GM06990 (cell line): ENCODE measurements around the gene MRPL10.

ENCODE experiments used
- DNase-seq: peaks from one replicate; pipeline ENCODE4 v3.0.0-alpha.2; 2011; ENCODE audit not compliant: insufficient read length; ENCODE audit errors: extremely low read depth
- H3K27me3 ChIP-seq: replicated peaks from 2 replicates; pipeline ENCODE4 v1.6.0; 2011; ENCODE audit warnings: low read length; ENCODE audit not compliant: control insufficient read depth, insufficient read depth
- H3K36me3 ChIP-seq: 2 replicates; pipeline ENCODE4 v1.5.1; 2011; ENCODE audit warnings: low read length; ENCODE audit not compliant: control insufficient read depth, insufficient read depth
- H3K4me3 ChIP-seq: replicated peaks from 2 replicates; pipeline ENCODE4 v1.5.1; 2011; ENCODE audit warnings: low read depth, mild to moderate bottlenecking, control low read depth, low read length
- CTCF ChIP-seq: IDR thresholded peaks from 2 replicates; pipeline ENCODE4 v1.5.1; 2011; ENCODE audit warnings: low read length, control low read depth, mild to moderate bottlenecking, inconsistent platforms; ENCODE audit not compliant: insufficient read depth, poor library complexity, severe bottlenecking

MRPL10 gene

GRCh38 chr17:47821031-47821423 lies 10.3 kb downstream of the MRPL10 start:
- Histone ChIP-seq H3K27me3 (no peaks in the 10 kb centered on the region), H3K4me3 (peak overlapping the region; percentile 88), H3K36me3 (peaks cover 30% of the 10 kb centered on the region)
- DNase-seq: no peak
- TF ChIP-seq CTCF: no peak

- no peak for DNase-seq
- no peak overlapping the region for H3K4me3 ChIP-seq
- peaks cover 34% of the 10 kb centered on the region for H3K36me3 ChIP-seq
- no peak for TF ChIP-seq CTCF
- no peaks in the 10 kb centered on the region for H3K27me3 ChIP-seq
These were observed 11.1 kb downstream of the MRPL10 start for GRCh38 chr17:47820033-47820789.

- Histone ChIP-seq H3K27me3 (no peaks in the 10 kb centered on the region), H3K36me3 (peaks cover 36% of the 10 kb centered on the region), H3K4me3 (no peak overlapping the region)
- no peak for DNase-seq
- no peak for TF ChIP-seq CTCF
These were observed 11.9 kb downstream of the MRPL10 start for GRCh38 chr17:47819475-47819874.

- Histone ChIP-seq H3K27me3 (no peaks in the 10 kb centered on the region), H3K36me3 (peaks cover 31% of the 10 kb centered on the region), H3K4me3 (no peak overlapping the region)
- DNase-seq: no peak
- TF ChIP-seq CTCF: no peak
These were observed 13.2 kb downstream of the MRPL10 start for GRCh38 chr17:47818002-47818695.

- Histone ChIP-seq H3K27me3 (no peaks in the 10 kb centered on the region), H3K36me3 (peaks cover 35% of the 10 kb centered on the region), H3K4me3 (no peak overlapping the region)
- no peak for DNase-seq
- no peak for TF ChIP-seq CTCF
These were observed 14.4 kb downstream of the MRPL10 start for GRCh38 chr17:47816947-47817346.
